GM21723 (cell line): ENCODE data around the gene GRHPR.

Experiments used
- ATAC-seq: cut with Tn5 transposase; IDR thresholded peaks from one replicate; pipeline ENCODE4 v1.9.1; 2021; ENCODE audit warnings: mild to moderate bottlenecking, moderate library complexity; ENCODE audit not compliant: unreplicated experiment

The GRHPR gene

DNA sequence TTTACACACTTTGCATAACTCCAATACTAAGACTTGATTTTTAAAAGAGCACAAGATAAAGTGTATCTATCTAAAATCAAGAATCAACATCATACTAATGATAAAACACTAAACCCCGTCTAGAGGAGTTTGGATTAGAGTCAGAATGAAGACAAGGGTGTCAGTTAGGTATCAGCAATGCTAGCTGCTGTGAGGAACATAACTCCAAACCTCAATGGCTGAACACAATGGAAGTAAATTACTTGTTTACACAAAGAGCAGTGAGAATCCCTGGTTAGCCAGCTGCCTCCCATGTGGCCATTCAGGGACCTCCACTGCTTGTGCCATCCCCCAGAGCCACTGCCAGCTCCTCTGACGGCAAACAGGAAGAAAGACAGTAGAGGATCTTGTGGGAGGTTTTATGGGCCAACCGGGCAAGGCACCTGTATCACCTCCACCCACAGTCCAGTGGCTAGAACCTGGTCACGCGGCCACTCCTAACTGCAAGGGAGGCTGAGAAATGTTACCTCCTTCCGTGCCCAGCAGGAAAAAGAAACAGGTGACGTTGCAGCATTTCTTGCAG lies 24.0 kb upstream of the GRHPR start:
- no peak for ATAC-seq

DNA sequence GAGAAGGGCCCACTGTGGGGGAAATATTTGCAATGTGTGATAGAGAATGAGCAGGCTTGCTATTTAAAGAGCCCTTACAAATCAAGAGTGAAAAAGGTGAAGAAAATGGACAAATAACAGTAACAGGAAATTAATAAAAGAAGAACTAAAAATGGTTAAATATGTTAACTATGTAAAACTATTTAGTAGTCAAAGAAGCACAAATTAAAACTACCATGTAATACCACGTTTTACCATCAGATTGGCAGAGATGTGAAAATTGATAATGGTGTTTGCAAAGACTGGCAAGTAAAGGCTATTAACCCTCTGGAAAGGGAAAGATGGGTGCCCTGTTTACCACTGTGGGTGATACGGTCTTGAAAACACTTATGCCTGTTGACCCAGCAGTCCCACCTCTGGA lies 23.2 kb upstream of the GRHPR start:
- no peak for ATAC-seq

DNA sequence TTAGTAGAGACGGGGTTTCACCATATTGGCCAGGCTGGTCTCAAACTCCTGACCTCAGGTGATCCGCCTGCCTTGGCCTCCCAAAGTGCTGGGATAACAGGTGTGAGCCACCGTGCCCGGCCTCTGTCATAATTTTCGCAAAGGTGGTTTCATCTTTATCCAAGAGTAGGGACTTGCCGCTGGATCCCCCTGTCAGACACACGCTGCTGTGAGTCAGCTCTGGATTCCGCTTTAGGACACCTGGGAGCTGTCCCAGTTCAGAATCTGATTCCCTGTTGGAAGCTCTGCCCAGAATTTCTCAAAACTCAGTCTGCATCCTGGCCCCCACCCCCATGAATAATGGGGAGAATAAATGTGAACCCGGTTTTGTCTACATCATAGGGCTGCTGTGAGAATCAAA lies 17.9 kb upstream of the GRHPR start:
- no peak for ATAC-seq

DNA sequence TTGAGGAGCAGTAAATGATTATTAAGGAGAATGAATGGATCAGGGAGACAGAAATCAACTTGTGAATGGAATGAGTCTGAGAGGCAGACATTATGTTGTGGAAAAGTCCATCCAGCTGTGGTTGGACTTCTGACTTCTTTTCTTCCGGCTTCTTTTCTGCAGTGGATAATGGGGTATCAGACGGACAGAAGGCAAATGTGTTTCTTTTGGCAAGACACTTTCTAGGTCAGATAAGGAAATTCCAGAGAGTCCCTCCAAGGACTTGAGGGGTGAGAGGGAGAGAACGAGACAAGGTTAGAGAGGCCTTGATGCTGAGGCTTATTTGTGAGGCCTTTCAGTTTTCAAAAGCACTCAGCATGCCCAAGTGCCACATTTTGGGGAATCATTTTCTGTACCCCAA lies 17.1 kb upstream of the GRHPR start:
- ATAC-seq, result no peak

DNA sequence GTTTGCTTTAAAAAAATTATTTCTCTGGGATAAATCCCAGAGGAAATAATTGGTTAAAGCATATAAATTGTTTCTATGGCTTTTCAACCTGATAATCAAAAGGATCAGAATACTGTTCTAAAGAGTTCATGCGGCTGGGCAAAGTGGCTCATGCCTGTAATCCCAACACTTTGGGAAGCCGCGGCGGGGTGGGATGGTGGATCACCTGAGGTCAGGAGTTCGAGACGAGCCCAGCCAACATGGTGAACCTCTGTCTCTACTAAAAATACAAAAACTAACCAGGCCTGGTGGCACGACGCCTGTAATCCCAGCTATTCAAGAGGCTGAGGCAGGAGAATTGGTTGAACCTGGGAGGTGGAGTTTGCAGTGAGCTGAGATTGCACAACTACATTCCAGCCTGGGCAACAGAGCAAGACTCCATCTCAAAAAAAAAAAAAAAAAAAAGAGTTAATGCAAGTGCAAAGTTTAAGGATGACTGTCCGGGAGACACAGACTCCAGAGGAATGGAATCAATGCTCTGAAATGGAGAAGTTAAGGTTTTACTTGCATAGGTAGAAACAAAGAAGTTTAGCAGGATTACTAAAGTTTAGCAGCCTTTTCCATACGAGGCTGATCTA lies 16.6 kb upstream of the GRHPR start:
- no peak for ATAC-seq

DNA sequence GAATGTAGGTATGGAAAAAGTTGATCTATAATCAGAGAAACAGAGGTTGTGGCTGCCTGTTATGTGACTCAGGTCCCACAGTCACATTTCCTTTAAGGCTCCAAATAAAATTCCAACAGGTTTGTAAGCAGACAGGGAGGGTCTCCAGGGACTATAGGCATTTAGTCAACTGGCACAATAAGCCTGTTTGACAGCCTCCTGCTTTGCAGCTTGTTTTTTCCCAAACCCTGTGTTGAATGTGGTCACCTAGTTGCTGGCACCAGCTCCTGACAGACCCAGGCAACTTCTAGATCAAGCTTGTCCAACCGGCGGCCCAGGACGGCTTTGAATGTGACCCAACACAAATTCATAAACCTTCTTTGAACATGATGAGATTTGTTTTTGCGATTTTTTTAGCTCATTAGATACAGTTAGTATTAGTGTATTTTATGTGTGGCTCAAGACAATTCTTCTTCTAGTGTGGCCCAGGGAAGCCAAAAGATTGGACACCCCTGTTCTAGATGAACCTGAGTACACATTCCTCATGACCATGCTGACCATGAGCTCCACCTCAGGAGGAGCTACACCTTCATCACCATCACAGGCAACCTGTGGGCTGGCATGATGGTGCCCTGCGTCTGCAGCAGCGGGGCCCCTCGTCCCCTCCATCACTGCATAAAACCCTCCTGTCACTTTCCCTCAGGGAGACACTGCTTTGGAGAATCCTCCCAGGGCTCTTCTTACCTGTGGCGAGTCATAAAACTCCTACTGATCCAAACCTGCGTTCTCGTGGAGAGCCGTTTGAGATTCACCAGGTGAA lies 15.7 kb upstream of the GRHPR start:
- ATAC-seq, result no peak

DNA sequence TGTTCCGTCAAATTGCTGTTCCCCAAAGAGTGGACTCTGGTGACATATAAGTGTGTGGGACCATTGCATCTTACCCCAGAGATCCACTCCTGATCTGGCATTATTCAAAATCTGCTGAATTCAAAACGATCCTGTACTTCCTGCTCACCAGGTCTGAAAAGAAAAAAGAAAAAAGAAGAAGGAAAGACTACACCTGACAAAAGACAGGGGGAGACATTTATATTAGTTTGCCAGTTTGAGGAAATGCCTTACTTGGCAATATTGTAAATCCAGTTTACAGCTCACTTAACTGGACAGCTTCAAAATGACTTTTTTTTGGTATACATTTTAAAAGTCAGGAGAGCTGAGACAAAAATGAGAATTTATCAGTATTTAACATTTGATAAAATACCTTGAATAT lies 15.0 kb upstream of the GRHPR start:
- no peak for ATAC-seq

DNA sequence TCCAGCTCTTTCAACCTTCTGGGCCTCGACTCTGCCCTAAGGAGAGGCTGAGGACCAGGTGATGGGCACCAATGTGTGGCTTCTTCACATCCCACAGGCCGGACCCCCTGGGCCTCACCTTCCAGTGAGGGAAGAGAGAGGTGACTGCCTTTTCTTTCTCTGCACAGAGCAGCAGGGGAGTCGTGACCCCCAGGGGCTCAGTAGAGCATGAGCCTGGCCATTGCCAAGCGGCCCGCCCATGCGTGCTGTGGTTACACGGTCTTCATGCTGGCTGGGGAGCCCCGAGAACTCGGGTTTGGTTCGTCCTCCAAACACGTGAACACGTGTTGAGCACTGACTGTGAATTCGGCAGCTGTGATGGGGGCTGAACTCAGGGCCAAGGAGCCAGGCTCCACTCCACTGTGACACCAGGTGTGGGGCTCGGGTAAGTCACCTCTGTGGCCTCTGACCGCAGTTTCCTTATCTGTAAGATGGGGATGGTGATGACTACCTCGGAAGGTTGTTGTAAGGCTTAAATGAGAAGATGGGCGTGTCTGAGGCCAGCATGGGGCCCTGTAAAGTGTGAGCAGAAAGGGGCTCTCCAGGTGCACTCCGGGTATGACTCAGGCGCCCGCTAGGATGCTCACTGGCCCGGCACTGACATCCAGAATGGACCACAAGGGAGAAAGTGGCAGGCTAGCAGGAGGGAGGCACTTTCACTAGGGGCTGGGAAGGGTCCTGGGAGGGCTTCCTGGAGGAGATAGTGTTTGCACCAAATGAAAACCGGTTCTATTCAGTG lies 13.4 kb upstream of the GRHPR start:
- ATAC-seq, result peak; percentile 84

DNA sequence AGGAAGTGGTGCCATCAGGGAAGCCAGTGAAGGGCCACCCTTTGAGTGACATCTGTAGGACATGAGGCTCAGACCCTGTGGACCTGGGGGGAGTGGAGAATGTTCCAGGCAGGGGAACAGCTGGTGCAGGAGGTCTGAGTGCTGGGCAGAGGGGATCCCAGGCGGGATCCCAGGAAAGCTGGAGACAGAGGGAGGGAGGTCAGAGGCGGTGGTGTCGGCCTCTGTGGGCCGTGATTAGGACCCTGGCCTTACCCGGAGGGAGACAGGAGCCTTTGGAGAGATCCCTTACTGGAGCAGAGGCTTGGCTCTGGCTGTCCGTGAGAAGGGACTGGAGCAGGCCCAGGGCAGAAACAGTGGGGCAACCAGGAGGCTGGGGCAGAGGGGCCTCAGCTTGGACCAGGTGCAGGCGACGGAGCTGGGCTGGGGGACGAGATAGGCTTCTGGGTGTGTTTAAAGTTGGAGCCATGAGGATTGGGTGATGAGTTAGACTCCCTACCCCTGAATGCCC lies 12.1 kb upstream of the GRHPR start:
- ATAC-seq, result no peak

DNA sequence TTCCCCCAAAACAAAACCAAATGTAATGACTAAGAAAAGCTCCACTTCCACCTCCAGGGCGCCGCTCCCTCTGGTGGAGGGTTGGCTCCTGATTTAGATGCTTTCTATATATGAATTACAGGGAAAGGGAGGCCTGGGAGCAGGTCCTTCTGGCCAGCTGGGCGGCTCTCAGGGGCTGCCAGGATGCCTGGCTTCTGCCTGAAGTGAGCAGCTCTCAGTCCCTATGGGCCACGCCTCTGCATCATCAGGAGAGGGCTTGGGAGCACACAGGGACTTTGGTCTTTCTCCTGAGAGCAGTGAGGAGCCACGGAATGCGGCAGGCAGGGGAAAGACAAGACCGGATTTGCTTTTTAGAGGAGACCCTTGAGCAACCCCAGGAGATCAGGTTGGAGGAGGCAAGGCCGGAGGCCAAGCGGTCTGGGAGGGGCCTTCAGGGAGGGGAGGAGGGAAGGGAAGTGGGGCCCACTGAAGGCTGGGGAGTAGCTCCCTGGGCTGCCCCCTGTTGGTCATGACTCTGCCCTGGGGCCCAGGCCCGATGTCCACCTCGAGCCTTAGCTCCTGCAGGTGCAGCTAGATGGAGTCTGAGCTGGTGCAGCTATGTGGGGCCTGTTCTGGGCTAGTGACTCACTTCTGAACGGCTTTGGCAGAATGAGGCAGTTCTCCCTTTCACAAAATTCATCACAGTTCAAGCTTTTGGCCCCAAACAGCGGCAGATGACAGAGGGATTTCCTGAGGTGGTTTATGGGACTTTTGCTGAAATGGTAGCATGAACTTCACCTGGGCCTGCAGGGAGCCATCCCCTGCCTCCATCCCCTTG lies 11.3 kb upstream of the GRHPR start:
- ATAC-seq, result peak; percentile 24

DNA sequence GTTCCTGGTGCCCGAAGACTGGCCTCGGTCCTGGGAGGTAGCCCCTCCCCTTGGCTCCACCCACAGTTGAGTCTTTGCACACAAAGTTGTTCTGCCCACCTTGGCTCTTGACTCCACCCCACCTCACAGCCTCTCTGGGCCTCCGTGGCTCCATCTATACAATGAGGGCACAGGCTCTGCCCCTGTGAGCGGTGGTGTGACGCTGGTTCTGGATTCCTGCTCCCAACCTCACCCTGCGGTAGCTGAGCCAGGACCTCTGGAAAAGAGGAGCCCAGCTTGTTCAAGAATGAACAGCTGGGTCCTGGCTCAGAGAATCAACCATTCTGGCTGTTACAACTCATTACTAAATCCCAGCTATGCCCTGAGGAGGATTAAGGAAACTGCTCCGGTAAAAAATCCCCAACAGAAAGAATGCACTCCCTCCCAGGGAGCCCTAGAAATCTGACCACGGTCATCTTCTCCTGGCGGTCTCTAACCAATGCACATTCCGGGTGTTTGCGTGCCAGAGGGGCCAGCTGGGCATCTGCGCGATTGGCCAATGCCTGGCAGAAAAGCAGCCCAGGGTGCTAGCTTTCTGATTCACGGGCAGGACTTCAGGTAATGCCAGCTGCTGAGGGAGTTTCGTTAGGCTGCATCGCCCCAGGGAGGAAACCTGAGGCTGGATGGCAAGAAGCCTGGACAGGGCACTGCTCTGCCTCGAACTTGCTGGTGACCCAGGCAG lies 9.9 kb upstream of the GRHPR start:
- ATAC-seq, result no peak

DNA sequence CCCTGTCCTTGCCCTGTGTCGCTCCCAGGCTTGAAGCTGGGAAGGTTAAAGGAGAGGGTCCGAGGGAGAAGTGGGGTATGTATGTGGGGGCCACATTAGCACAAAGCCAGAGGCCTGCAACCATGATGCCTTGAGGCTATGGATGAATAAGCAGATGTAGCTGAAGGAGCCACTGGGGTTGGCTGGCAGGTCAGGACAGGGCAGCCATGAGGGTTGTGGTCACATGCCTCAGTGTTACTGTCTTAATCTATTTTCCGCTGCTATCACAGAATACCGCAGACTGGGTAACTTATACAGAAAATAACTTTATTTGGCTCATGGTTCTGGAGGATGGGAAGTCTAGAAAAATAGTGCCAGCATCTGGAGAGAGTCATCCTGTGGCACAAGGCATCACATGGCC lies 9.2 kb upstream of the GRHPR start:
- ATAC-seq, result no peak

DNA sequence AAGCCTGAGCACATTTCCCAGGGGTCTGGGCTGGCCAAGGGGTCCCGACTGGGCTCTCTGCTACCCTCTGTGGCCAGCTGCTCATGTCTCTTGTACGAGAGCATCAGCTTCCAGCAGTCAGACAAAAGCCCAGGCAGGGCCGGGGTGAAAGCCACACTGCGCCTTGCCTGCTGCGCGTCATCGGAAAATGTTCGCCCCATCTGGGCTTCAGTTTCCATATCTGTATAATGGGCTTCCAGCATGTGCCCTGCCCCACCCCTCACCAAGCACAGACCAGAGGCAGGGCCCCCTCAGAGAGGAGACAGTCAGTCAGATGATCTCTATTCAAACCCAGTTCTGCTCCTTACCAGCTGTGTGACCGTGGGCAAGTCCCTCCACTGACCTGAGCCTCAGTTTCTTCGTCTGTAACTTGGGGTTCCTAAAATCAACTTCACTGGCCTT lies 8.0 kb upstream of the GRHPR start:
- no peak for ATAC-seq

DNA sequence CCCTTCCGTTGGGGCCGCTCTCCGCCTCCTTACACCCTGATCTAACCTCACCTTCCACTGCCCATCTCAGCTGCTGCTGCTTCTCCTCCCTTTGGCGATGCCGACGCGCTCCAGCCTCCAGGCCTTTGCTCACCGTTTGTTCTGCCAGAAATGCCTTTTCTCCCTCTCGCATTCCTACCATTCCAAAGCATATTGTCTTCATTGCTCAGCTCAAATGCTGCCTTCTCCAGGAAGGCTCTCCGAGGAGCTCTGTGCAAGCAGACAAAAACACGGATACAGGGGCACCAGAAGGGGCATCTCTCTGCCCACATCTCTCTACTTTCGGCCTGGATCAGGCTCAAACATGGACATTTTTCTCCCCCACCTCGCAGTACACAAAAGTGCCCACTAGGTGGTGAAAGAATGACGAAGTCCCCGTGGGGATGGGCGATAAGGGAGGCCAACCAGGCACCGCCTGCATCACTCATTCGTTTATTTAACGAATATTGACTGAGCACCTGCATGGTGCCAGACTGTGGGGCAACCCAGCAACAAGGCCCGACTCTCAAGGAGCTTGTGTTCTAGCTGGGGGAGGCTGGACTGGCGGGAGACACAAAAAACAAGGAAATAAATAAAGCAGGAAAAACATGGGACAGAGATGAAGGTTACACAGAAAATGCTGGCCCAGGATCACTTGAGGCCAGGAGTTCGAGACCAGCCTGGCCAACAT lies 7.3 kb upstream of the GRHPR start:
- peak; percentile 39 for ATAC-seq

DNA sequence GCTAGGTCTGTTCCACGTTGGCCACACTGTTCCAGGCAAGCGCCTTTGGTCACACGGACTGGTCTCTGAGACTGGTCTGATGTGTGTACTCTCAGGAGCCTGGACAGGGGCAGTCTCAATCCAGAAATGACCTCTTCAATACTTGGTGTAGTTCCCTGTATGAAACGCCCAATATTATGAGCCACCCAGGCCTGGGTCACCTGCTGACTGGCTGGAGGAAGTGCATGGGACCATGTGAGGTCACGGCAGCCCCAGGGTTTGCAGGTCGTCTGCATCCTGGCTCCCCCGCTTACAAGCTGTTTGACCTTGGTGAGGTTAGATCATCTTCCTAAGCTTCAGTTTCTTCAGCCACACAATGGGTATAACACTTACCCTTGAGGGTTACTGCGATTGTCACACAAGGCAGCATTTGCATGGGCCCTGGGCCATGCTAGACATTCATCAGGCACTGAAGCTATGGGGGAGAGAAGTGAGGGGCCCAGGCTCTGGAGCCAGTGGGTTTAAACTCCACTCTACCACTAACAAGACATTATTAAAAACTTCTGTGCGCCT lies 5.2 kb upstream of the GRHPR start:
- ATAC-seq, result no peak

DNA sequence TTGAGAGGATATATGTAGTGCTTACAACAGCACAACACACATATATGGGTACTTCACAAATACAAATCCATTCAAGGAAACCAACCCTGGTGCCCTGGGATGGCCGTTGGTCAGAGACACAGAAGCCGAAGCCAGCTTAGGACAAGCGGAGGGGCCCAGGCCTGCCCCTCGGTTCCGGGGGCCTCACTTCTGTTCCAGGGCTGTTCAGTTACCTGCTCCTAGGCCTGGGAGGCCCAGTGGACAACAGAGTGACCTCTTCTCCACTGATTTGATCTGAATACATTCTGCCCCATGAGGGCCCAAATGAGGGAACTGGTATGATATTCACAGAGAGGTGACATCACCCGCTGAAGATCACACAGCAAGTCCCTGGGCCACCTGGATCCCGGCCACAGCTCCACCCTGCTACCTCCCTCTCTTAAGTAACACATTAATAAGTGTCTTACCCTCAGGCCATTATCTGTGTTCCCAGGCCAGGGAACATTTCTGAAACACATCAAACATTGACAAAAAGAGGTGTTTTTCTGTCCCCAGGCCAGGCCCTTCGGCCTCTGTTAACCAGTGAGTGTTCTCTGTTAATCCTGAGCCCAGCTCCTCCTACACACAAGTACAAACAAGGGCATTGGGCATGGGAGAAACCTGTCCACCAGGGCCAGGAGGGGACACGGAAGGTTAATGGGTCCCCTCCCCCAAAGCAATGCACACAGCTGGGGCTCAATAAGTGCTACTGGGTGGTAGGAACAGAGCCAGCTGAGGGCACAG lies 4.5 kb upstream of the GRHPR start:
- no peak for ATAC-seq

DNA sequence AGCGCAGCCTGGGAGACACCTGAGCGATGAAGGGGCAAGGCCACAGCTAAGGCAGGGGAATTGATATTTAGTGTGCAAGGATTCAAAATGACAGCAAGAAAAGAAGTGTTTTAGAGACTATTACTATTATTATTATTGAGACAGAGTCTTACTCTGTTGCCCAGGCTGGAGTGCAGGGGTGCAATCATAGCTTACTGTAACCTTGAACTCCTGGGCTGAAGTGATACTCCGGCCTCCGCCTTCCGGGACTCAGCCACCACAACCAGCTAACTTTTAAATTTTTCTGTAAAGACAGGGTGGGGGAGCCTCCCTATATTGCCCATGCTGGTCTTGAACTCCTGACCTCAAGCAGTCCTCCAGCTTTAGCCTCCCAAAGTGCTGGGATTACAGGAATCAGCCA lies 3.3 kb upstream of the GRHPR start:
- no peak for ATAC-seq
